GM13977 (cell line): ENCODE results near the gene CWH43.

Source experiments
- DNase-seq: peaks from one replicate; pipeline ENCODE4 v3.0.0; 2012; ENCODE audit warnings: low spot score
- CTCF ChIP-seq: IDR thresholded peaks from 2 replicates; pipeline ENCODE4 v1.5.1; 2012; ENCODE audit warnings: mild to moderate bottlenecking, control low read depth; ENCODE audit not compliant: insufficient read depth; ENCODE audit errors: extremely low read depth, missing control alignments
- in situ Hi-C: fragments of 300-500 bp; cut with MboI; formaldehyde crosslinking; loops from one replicate; pipeline ENCODE4 v1.12.0; 2022; ENCODE audit warnings: low sequenced_read_pairs, low pct_unique_long_range_greater_than_20kb, mixed read lengths, inconsistent platforms; ENCODE audit not compliant: unreplicated experiment

CWH43 gene

DNA sequence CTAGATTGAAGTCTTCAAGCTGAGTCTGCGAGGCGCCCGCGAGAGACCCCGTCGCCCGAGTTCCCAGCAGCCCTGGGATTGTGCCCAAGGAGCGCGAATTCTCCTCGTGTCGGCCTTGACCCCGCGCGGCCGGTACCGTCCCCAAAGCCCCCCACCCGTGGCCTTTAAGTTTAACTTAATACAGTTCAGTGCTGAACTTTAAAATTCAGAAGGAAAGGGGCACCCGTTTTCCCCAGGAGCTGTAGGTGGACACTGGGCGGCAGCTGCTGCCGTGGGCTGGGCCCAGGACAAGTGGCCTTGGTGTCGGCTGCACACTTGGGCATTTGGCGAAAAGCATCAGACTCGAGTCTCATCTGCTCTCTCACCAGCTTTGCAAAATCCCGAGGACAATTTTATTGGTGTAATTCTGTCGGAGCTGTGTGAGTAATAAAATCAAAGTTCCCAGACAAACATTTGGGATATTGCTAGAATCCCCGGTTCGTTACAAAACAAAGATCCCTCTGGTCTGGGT lies 634 bp downstream of the CWH43 start:
- TF ChIP-seq CTCF: no peak
- in situ Hi-C loops: no loop called here
- DNase-seq: no peak

GRCh38 chr4:48989461-48990203 lies 3.6 kb downstream of the CWH43 start:
- no peak for DNase-seq
- TF ChIP-seq CTCF: no peak
- in situ Hi-C loops: no loop called here

DNA sequence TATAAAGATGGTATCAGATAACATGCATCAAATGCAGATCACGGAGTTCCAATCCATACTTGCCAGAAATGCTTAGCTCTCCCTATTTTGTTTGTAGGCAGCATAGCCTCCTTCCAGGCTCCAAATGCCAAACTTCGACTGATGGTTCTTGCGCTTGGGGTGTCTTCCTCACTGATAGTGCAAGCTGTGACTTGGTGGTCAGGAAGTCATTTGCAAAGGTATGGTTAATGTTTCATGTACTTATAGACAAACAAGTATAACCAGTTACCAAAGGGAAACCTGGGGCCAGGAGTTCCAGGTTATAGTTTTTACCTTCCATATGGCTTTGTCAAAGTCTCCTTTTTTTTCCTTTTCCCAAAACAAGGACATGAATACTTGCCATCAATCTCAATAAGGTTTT lies 5.3 kb downstream of the CWH43 start:
- no peak for TF ChIP-seq CTCF
- no peak for DNase-seq
- in situ Hi-C loops: no loop called here

DNA sequence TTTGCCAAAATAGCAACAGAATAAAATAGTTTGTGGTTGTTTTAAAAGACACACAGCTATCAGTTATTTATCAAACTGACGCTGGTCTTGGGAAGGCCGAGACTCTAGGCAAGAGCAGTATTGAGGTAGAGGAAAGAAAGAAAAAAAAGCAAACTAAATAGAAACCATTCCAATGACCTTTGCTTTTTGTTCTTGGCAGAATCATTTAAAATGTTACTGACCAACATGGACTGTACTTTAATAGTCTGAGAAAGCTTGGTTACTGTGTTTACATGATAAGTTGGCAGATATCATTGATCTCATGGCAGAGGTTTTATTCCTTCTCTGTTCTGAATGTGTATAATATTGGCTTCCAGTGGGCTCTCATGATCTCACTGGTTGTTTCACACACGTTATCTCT lies 11.9 kb downstream of the CWH43 start:
- in situ Hi-C loops: no loop called here
- no peak for DNase-seq
- no peak for TF ChIP-seq CTCF

- DNase-seq: no peak
- TF ChIP-seq CTCF: no peak
- in situ Hi-C loops: no loop called here
These were observed 12.4 kb downstream of the CWH43 start for GRCh38 chr4:48998440-48998839.

DNA sequence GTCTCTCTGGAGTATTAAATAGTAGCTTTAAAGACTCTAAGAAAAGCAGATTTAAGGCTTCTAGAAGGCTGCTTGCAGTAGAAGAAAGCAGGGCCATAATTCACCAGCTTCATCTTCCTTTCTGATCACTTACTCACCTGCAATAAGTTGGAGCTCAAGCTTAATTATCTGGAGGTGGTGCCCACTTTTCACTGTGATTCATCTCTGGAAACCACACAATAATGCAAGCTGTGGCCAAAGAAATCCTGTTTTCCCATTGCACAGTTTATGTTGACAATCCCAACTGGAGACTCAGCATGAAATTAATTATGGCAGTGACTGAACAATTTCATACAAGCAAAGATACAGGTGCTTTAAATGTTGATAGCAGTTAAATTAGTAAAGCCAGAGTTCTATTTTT lies 14.7 kb downstream of the CWH43 start:
- DNase-seq: no peak
- TF ChIP-seq CTCF: no peak
- in situ Hi-C loops: no loop called here
